Measurements from ENCODE around the gene PRDM16. TPM values are rescaled to one million over a fixed set of nuclear protein-coding genes. Genes with fewer than 3 reads are reported as not detected.
A peak's percentile ranks its signal among the peaks of the same experiment; 100 is the strongest.

PRDM16 gene
- total and polyA plus RNA-seq, 7 donors, result 0.04 to 1.2 (median 0.31) TPM

DNA sequence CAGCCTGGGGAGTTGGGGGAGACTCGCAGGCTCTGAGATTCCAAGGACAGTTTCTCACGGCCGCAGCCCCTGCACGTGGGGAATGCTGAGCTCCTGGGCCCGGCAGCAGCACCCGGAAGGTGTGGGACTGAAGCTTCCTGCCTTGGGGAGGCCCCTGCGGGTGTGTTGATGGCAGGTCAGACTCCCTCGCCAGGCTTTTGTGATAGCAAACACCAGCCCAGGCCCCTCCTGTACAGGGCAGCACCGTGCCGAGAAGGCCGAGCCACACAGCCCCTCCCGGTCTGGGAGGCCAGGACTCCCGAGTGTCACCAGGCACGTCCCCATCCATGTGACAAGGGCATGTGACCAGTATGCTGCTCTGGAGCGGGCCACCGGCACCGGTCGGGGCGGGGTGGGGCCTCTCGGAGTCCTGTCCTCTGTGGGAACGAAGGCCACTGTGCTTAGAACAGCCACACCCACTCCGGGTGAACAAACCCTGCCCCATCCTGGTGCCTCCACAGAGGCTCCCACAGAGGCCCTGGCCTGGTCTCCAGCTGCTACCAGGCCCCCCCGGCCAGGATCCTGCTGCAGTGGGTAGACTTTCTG is 354.3 kb downstream of the PRDM16 start:
- peak; percentile 38 to 62 (median 51) for ATAC-seq
- Histone ChIP-seq H3K9me3 (no peaks in the 10 kb centered on the region), H3K27me3 (ENCODE audit: insufficient read depth in 3 of 3, low read length in 2 of 3) (peaks cover 0 to 18% (median 4%) of the 10 kb centered on the region in 3 donors), H3K4me1 (no peaks in the 10 kb centered on the region), H3K36me3 (ENCODE audit: insufficient read depth in 1 of 2, low read depth in 1 of 2) (no peaks in the 10 kb centered on the region), H3K27ac (peak overlapping the region; percentile 55), H3K4me3 (no peak overlapping the region)
- intact Hi-C loops (cut with DNase I), result loop anchor here in 1 of 2 donors (5.0 to 10.0 kb wide), 3 partner anchors 139 to 549 kb away; partner anchors contain the start of gene PRDM16
- DNase-seq, result peak; percentile 33 to 64
- TF ChIP-seq, protein P1, sequence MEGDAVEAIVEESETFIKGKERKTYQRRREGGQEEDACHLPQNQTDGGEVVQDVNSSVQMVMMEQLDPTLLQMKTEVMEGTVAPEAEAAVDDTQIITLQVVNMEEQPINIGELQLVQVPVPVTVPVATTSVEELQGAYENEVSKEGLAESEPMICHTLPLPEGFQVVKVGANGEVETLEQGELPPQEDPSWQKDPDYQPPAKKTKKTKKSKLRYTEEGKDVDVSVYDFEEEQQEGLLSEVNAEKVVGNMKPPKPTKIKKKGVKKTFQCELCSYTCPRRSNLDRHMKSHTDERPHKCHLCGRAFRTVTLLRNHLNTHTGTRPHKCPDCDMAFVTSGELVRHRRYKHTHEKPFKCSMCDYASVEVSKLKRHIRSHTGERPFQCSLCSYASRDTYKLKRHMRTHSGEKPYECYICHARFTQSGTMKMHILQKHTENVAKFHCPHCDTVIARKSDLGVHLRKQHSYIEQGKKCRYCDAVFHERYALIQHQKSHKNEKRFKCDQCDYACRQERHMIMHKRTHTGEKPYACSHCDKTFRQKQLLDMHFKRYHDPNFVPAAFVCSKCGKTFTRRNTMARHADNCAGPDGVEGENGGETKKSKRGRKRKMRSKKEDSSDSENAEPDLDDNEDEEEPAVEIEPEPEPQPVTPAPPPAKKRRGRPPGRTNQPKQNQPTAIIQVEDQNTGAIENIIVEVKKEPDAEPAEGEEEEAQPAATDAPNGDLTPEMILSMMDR (IDR thresholded peaks at IDR 0.05), result no peak
- WGBS, 3 donors, result 49 to 64% (median 57%) methylated on average over 23 of the region's 23 CpGs

GRCh38 chr1:3423896-3424611 is 355.1 kb downstream of the PRDM16 start:
- Histone ChIP-seq H3K4me3 (no peak overlapping the region), H3K4me1 (no peaks in the 10 kb centered on the region), H3K27me3 (ENCODE audit: insufficient read depth in 3 of 3, low read length in 2 of 3) (peaks cover 0 to 13% (median 4%) of the 10 kb centered on the region in 3 donors), H3K36me3 (ENCODE audit: insufficient read depth in 1 of 2, low read depth in 1 of 2) (no peaks in the 10 kb centered on the region), H3K9me3 (no peaks in the 10 kb centered on the region), H3K27ac (no peak overlapping the region)
- DNase-seq (no peak), ATAC-seq (no peak)
- WGBS, 3 donors, result 67 to 74% (median 68%) methylated on average over 28 of the region's 28 CpGs
- intact Hi-C loops (cut with DNase I), result loop anchor here (1.0 to 10.0 kb wide), 5 partner anchors 139 to 549 kb away; partner anchors contain the start of gene PRDM16 (in 1 of the 2)
- TF ChIP-seq, protein P1 (IDR thresholded peaks at IDR 0.05), result no peak

DNA sequence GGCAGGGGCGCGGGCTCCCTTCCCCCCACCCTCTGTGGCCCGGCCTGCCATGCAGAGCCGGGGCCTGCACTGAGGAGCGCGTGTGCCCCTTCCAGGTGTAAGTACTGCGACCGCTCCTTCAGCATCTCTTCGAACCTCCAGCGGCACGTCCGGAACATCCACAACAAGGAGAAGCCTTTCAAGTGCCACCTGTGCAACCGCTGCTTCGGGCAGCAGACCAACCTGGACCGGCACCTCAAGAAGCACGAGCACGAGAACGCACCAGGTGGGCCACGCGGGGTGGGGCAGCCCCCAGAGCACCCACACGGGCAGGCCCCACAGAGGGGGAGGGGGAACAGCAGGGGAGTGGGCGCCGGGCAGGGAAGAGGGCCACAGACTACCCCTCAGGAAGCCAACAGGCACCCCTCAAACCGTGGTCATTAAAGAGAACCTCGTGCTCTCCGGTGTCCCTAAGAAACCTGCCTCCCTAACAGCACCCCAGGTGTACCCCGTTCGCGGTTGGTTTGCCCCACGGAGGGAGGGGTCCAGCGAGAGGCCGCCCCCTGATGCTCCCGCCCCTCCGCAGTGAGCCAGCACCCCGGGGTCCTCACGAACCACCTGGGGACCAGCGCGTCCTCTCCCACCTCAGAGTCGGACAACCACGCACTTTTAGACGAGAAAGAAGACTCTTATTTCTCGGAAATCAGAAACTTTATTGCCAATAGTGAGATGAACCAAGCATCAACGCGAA is 356.6 kb downstream of the PRDM16 start:
- 89 to 93% (median 90%) methylated on average over 41 to 44 of the region's 44 CpGs for WGBS, 3 donors
- peaks cover 0 to 3% (median 3%) of the 10 kb centered on the region in 3 donors for H3K27me3 ChIP-seq (ENCODE audit: insufficient read depth in 3 of 3, low read length in 2 of 3)
- no peak overlapping the region for H3K4me3 ChIP-seq
- no peaks in the 10 kb centered on the region for H3K36me3 ChIP-seq (ENCODE audit: insufficient read depth in 1 of 2, low read depth in 1 of 2)
- DNase-seq (peak in 1 of 2 donors; percentile 39), ATAC-seq (no peak)
- intact Hi-C loops (cut with DNase I), result loop anchor here (2.0 to 10.0 kb wide), 4 partner anchors 141 to 1003 kb away; no protein-coding TSS in a partner anchor
- TF ChIP-seq, protein P1 (IDR thresholded peaks at IDR 0.05), result no peak
- H3K9me3 ChIP-seq, result no peaks in the 10 kb centered on the region
- H3K27ac ChIP-seq, result no peak overlapping the region
- H3K4me1 ChIP-seq, result no peaks in the 10 kb centered on the region

DNA sequence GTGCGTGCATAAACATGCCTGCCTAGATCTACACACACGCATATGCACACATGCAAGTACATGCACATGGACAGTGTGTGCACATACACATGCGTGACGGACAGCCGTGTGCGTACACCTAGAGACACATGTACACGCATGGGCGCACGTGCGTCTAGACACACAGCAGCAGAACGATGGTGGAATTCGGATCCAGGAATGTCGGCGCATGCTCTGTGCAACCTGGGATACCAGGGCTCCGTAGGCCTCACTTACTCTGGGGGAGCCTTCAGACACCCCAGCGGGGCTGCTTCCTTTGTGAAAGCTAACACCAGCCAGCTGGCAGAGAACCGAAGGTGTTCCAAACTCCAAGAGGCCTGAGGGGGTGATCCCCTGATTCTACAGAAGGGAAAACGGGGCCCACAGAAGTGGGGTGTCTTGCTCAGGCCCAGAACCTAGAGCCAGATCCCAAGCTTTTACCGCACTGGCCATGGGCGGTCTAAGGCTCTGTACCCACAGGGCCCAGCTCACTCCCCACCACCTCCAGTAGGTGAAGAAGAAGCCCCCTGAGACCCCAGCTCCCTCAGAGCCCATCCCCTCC is 358.0 kb downstream of the PRDM16 start:
- Histone ChIP-seq H3K9me3 (no peaks in the 10 kb centered on the region), H3K36me3 (ENCODE audit: insufficient read depth in 1 of 2, low read depth in 1 of 2) (no peaks in the 10 kb centered on the region), H3K4me3 (no peak overlapping the region), H3K27me3 (ENCODE audit: insufficient read depth in 3 of 3, low read length in 2 of 3) (no peaks in the 10 kb centered on the region), H3K27ac (no peak overlapping the region), H3K4me1 (no peaks in the 10 kb centered on the region)
- DNase-seq (peak in 1 of 2 donors; percentile 20), ATAC-seq (no peak)
- TF ChIP-seq, protein P1 (IDR thresholded peaks at IDR 0.05), result no peak
- intact Hi-C loops (cut with DNase I), result loop anchor here (5.0 to 10.0 kb wide), 3 partner anchors 142 to 1005 kb away; no protein-coding TSS in a partner anchor
- WGBS, 3 donors, result 89 to 94% (median 90%) methylated on average over 20 of the region's 20 CpGs
